Heart right ventricle (tissue), 16 donors: ENCODE measurements around the gene USP32. TPM values are rescaled to one million over a fixed set of nuclear protein-coding genes. Genes with fewer than 3 reads are reported as not detected.
"Not testable (repeated sequence)": the region's sequence is repeated elsewhere in the genome, so short reads cannot be mapped to it uniquely, and the experiment has no call there.

ENCODE experiments used
- ATAC-seq, 8 donors: fragments of 200-7000 bp; cut with Tn5 transposase; one replicate each; pipeline ENCODE4 v1.9.1; 2020; ENCODE audit warnings: mild to moderate bottlenecking in 8 of 8, moderate library complexity in 8 of 8, moderate number of reproducible peaks in 1 of 8
- DNase-seq, 2 donors: peaks; one replicate each; pipeline ENCODE4 v3.0.0-alpha.2; 2020
- H3K27ac ChIP-seq, 10 donors: fragments of 200-600 bp; sonication (generic) in 2 of 10; one replicate each; pipeline versions ENCODE4 v1.5.0 to v1.8.0; 2020 to 2022; ENCODE audit warnings: mild to moderate bottlenecking in 3 of 10
- H3K27me3 ChIP-seq, 7 donors: fragments of 200-600 bp; one replicate each; pipeline ENCODE4 v1.8.0; 2021 to 2022; ENCODE audit warnings: mild to moderate bottlenecking in 2 of 7
- H3K36me3 ChIP-seq, 9 donors: fragments of 200-600 bp; sonication (generic) in 1 of 9; one replicate each; pipeline versions ENCODE4 v1.5.0 to v1.8.0; 2020 to 2022; ENCODE audit warnings: mild to moderate bottlenecking in 2 of 9
- H3K4me1 ChIP-seq, 9 donors: fragments of 200-600 bp; sonication (generic) in 1 of 9; one replicate each; pipeline versions ENCODE4 v1.5.0 to v1.8.0; 2020 to 2022; ENCODE audit warnings: mild to moderate bottlenecking in 4 of 9
- H3K4me3 ChIP-seq, 10 donors: fragments of 200-600 bp; sonication (generic) in 2 of 10; one replicate each; pipeline versions ENCODE4 v1.5.0 to v1.8.0; 2020 to 2022; ENCODE audit warnings: mild to moderate bottlenecking in 7 of 10, moderate library complexity in 2 of 10
- H3K9me3 ChIP-seq, 11 donors: fragments of 200-600 bp in 10 of 11; sonication (generic) in 2 of 11; one replicate each; pipeline versions ENCODE4 v1.5.0 to v1.8.0; 2013 to 2022; ENCODE audit warnings: mild to moderate bottlenecking in 2 of 11, control low read depth in 1 of 11, moderate library complexity in 1 of 11
- CTCF ChIP-seq, 9 donors: fragments of 200-600 bp; sonication (generic) in 2 of 9; IDR thresholded peaks; one replicate each; pipeline versions ENCODE4 v1.5.0 to v1.8.0; 2021 to 2022; ENCODE audit warnings: antibody characterized with exemption in 9 of 9, mild to moderate bottlenecking in 5 of 9, moderate library complexity in 1 of 9
- WGBS, 2 donors: extraction: QIAGEN DNeasy Blood & Tissue Kit; methylation state at CpG; one replicate each; pipeline ENCODE4 v1.1.7; 2013; ENCODE audit warnings: inconsistent platforms in 1 of 2; 5-methylcytosine and 5-hydroxymethylcytosine counted together
- intact Hi-C, 10 donors: fragments of 100-400 bp; cut with DNase I; formaldehyde crosslinking; loops; one replicate each; pipeline versions ENCODE4 v1.11.1 to v1.14.2; 2022
- polyA plus RNA-seq, 2 donors: library from polyadenylated mRNA; stranded (reverse); fragments of 200-250 nt; gene quantifications; one replicate each; pipeline ENCODE4 v1.2.3, GENCODE V29; 2013
- total RNA-seq, 10 donors: library from RNA; stranded (reverse); fragmentation: NEBNext Ultra II Directional in 3 of 10; extraction: Animal tissue kit (Norgen Biotek cat#: 25700) in 3 of 10; gene quantifications; one replicate each; pipeline versions ENCODE4 v1.2.1 to v1.2.4, GENCODE V29; 2021 to 2023
- donor health status: Arrhythmogenic right ventricular cardiomyopathy.
- donor health status: ischemic (EF 13 %, LVEDD 7.1; RV severe dilation, severe dysfunction).
- donor health status: healthy with polysubstance abuse.
- donor health status: DM: no; HTN: yes; CAD: no.
- donor health status: DM: no; HTN: no; CAD: no.
- donor health status: ischemic (EF 25% LVEDD 6.9; RV normal size, moderate dysfunction).
- donor health status: ischemic (EF 25% LVEDD 5.7; RV mildly dilated, moderate dysfunction).
- donor health status: healthy.
- donor health status: DM: yes; HTN: yes; CAD: no.
- donor health status: Ischemic cardiomyopathy.
- donor health status: ischemic (EF 35%, LVEDD 5.7; RV mildly dilated, moderate dysfunction).
- donor health status: nonischemic (EF 11% LVEDD 7.7; RV severe dilation, severe dysfunction).
- donor health status: DM: yes; HTN: yes; CAD: no.
- donor health status: PGD.
- donor health status: ischemic (EF 29% LVEDD 5.4; RV normal size, mild dysfunction).
- donor health status: nonischemic (EF 23%, LVEDD 6.1; RV moderate dilation, normal function).

USP32 gene
- total and polyA plus RNA-seq, 12 donors: 13.3 to 38.6 (median 29.3) TPM

GRCh38 chr17:60318830-60319229, 73.1 kb downstream of the USP32 start:
- no peaks in the 10 kb centered on the region for H3K36me3 ChIP-seq
- H3K27ac ChIP-seq: no peak overlapping the region
- no peak for ATAC-seq
- intact Hi-C loops: no loop called here
- WGBS, 2 donors: 96 to 97% methylated on average over 5 of the region's 5 CpGs
- H3K27me3 ChIP-seq: no peaks in the 10 kb centered on the region
- peaks cover 0 to 20% (median 0%) of the 10 kb centered on the region in 9 donors for H3K4me1 ChIP-seq
- no peak for TF ChIP-seq CTCF (IDR thresholded peaks at IDR 0.05)
- no peaks in the 10 kb centered on the region for H3K9me3 ChIP-seq
- no peak for DNase-seq
- H3K4me3 ChIP-seq: no peak overlapping the region

DNA sequence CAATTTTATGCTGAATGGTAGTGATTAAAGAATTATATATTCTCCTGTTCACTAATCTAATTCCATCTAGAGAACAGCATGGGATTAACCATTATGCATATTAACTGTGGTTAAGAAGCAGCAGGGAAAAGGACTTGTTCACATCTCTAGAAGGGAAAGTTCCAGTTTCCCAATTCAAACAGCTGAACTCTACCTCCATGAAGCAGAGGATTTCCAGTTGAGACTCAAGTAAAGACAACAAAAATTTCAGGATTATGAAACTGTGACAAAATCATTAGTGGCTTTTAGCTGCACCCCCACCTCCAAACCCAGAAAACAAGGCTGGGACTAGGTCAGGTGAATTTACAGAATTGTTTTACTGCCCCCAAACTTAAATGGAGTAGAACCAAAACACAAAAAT, 73.6 kb downstream of the USP32 start:
- no peak overlapping the region for H3K4me3 ChIP-seq
- no peaks in the 10 kb centered on the region for H3K36me3 ChIP-seq
- no peak for DNase-seq
- no peaks in the 10 kb centered on the region for H3K9me3 ChIP-seq
- TF ChIP-seq CTCF (IDR thresholded peaks at IDR 0.05): no peak
- no peak for ATAC-seq
- H3K27ac ChIP-seq: no peak overlapping the region
- no peaks in the 10 kb centered on the region for H3K27me3 ChIP-seq
- H3K4me1 ChIP-seq: peaks cover 0 to 23% (median 0%) of the 10 kb centered on the region in 9 donors
- intact Hi-C loops: no loop called here

DNA sequence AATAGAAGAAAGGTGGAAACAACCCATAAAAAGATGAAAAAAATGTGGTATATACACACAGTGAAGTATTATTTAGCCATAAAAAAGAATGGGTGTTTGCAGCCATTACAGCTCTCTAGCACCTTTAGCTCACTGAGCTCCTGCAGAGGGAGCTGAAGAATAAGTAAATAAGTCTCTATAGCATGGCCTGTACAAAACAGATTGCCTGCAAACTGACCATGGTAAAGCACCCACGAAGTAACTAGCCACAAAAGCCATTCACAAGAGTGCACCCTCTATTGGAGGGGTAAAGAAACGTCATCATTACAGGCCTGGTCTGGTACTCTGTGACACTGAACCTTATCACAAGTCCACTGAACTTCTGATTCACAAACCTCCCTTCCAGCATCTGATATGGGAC, 76.3 kb downstream of the USP32 start:
- ATAC-seq: no peak
- DNase-seq: no peak
- intact Hi-C loops: no loop called here
- H3K27me3 ChIP-seq: no peaks in the 10 kb centered on the region
- no peak overlapping the region for H3K27ac ChIP-seq
- peaks cover 0 to 17% (median 0%) of the 10 kb centered on the region in 9 donors for H3K4me1 ChIP-seq
- TF ChIP-seq CTCF (IDR thresholded peaks at IDR 0.05): no peak
- H3K36me3 ChIP-seq: no peaks in the 10 kb centered on the region
- 85 to 95% methylated on average over 2 of the region's 2 CpGs for WGBS, 2 donors
- H3K4me3 ChIP-seq: no peak overlapping the region
- H3K9me3 ChIP-seq: no peaks in the 10 kb centered on the region

DNA sequence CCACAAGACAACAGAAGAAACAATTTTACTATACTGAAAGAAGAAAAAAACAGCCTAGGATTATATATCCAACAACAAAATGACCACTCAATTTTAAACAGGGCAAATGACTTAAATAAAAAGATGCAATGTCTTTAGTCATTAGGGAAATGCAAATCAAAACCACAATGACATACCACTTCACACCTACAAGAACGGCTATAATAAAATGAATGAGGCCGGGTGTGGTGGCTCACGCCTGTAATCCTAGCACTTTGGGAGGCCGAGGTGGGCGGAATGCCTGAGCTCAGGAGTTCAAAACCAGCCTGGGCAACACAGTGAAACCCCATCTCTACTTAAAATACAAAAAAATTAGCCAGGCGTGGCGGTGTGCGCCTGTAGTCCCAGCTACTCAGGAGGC, 77.0 kb downstream of the USP32 start:
- H3K27me3 ChIP-seq, intact Hi-C loops, DNase-seq, H3K9me3 ChIP-seq, H3K4me3 ChIP-seq, H3K36me3 ChIP-seq, H3K27ac ChIP-seq, ATAC-seq: not testable (repeated sequence)
- 90 to 96% methylated on average over 8 of the region's 8 CpGs for WGBS, 2 donors
- H3K4me1 ChIP-seq: peaks cover 0 to 17% (median 0%) of the 10 kb centered on the region in 9 donors

GRCh38 chr17:60314423-60314822, 77.5 kb downstream of the USP32 start:
- H3K9me3 ChIP-seq: no peaks in the 10 kb centered on the region
- intact Hi-C loops: no loop called here
- no peak overlapping the region for H3K4me3 ChIP-seq
- WGBS, 2 donors: 93 to 97% methylated on average over 1 of the region's 1 CpG
- ATAC-seq: no peak
- no peaks in the 10 kb centered on the region for H3K36me3 ChIP-seq
- TF ChIP-seq CTCF (IDR thresholded peaks at IDR 0.05): no peak
- no peak for DNase-seq
- H3K4me1 ChIP-seq: peaks cover 0 to 17% (median 0%) of the 10 kb centered on the region in 9 donors
- no peaks in the 10 kb centered on the region for H3K27me3 ChIP-seq
- no peak overlapping the region for H3K27ac ChIP-seq
